PC-3 (cell line): ENCODE measurements around the gene RBM18.

Experiments
- EZH2 ChIP-seq: fragments of 300-600 bp; sonication (generic); IDR thresholded peaks from one replicate; pipeline ENCODE4 v1.6.1; 2017; ENCODE audit warnings: antibody characterized with exemption, mild to moderate bottlenecking, low read length; ENCODE audit not compliant: unreplicated experiment
- EZH2phosphoT487 ChIP-seq: fragments of 300-600 bp; sonication (generic); IDR thresholded peaks from 2 replicates; pipeline ENCODE4 v1.6.1; 2018; ENCODE audit warnings: mild to moderate bottlenecking, antibody characterized with exemption, low read length, borderline replicate concordance
- TF ChIP-seq, protein P1 (sequence below): fragments of 300-600 bp; sonication (generic); conservative IDR thresholded peaks from 2 replicates; pipeline ENCODE4 v1.5.1; 2017; ENCODE audit warnings: antibody characterized with exemption, low read depth, mild to moderate bottlenecking, low read length

- TF ChIP-seq, protein P1, sequence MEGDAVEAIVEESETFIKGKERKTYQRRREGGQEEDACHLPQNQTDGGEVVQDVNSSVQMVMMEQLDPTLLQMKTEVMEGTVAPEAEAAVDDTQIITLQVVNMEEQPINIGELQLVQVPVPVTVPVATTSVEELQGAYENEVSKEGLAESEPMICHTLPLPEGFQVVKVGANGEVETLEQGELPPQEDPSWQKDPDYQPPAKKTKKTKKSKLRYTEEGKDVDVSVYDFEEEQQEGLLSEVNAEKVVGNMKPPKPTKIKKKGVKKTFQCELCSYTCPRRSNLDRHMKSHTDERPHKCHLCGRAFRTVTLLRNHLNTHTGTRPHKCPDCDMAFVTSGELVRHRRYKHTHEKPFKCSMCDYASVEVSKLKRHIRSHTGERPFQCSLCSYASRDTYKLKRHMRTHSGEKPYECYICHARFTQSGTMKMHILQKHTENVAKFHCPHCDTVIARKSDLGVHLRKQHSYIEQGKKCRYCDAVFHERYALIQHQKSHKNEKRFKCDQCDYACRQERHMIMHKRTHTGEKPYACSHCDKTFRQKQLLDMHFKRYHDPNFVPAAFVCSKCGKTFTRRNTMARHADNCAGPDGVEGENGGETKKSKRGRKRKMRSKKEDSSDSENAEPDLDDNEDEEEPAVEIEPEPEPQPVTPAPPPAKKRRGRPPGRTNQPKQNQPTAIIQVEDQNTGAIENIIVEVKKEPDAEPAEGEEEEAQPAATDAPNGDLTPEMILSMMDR = no peak
- no peak for TF ChIP-seq EZH2phosphoT487
- no peak for TF ChIP-seq EZH2
Measured at GRCh38 chr9:122287214-122287720, 22.6 kb upstream of the RBM18 start.
